OCI-LY7 (cell line): Measurements from ENCODE around the gene XYLT1.

ENCODE experiments used
- CTCF ChIP-seq: fragments of 200-600 bp; sonication (generic); conservative IDR thresholded peaks from 2 replicates; pipeline ENCODE4 v1.5.1; 2014; ENCODE audit warnings: mild to moderate bottlenecking, antibody characterized with exemption, low read length, moderate library complexity, mixed read lengths
- EZH2phosphoT487 ChIP-seq: fragments of 200-600 bp; sonication (generic); IDR thresholded peaks from 2 replicates; pipeline ENCODE4 v1.6.1; 2018; ENCODE audit warnings: low read depth, borderline replicate concordance, mild to moderate bottlenecking, mixed run types, antibody characterized with exemption, low read length, moderate library complexity, mixed read lengths

- TF ChIP-seq CTCF = no peak
- no peak for TF ChIP-seq EZH2phosphoT487
Observed at GRCh38 chr16:17213974-17214373, 256.8 kb downstream of the XYLT1 start.
